ENCODE data around the gene SV2C. TPM values are rescaled to one million over a fixed set of nuclear protein-coding genes. Genes with fewer than 3 reads are reported as not detected.

The SV2C gene
- total RNA-seq, 1 donor from 2014 or later: 0.33 TPM

DNA sequence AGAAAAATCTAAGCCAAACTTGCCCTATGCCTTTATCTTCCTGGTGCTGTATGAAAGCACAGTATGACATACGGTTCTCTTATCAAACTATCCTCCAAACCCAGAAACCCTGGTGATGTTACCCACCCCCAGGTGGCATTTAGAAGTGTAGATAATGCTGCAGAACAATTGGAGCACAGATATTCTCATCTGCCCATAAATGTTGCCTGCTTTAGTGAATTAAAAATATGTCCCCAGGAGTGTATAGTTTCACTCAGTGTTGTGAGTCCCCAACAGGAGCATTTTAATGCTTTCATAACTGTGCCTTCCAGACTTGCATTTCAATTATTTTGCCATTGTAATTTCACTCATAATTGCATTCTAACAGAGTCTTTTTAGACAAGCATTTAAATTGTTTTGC is 50.8 kb downstream of the SV2C start:
- Mint-ChIP-seq H3K4me1 (no peaks in the 10 kb centered on the region), H3K36me3 (ENCODE audit: low read depth) (no peaks in the 10 kb centered on the region), H3K27me3 (ENCODE audit: low read depth) (peaks cover 21% of the 10 kb centered on the region), H3K27ac (ENCODE audit: unreplicated experiment) (no peak overlapping the region), H3K9me3 (no peaks in the 10 kb centered on the region), H3K4me3 (no peak overlapping the region)
- DNase-seq (ENCODE audit: low read depth, low spot score): no peak
- TF ChIP-seq, protein P1, sequence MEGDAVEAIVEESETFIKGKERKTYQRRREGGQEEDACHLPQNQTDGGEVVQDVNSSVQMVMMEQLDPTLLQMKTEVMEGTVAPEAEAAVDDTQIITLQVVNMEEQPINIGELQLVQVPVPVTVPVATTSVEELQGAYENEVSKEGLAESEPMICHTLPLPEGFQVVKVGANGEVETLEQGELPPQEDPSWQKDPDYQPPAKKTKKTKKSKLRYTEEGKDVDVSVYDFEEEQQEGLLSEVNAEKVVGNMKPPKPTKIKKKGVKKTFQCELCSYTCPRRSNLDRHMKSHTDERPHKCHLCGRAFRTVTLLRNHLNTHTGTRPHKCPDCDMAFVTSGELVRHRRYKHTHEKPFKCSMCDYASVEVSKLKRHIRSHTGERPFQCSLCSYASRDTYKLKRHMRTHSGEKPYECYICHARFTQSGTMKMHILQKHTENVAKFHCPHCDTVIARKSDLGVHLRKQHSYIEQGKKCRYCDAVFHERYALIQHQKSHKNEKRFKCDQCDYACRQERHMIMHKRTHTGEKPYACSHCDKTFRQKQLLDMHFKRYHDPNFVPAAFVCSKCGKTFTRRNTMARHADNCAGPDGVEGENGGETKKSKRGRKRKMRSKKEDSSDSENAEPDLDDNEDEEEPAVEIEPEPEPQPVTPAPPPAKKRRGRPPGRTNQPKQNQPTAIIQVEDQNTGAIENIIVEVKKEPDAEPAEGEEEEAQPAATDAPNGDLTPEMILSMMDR (conservative IDR thresholded peaks at IDR 0.05): no peak

DNA sequence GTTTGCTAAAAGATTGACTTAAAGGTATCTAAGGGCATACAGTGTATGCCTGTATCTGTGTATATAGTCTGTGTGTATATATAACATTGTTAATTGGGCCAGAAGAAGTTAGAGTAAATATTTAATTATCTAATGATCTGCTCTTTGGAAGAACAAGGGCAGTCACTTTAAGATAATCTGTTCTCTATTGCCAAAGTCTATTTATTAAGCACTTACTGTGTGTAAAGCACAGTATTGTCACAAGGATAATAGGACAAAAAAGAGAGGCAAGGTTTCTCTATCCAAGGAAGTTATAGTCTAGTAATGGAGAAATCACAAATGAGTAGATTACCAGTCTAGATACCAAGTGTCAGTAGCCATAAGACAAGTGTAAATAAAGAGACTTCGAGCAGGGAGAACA is 51.5 kb downstream of the SV2C start:
- DNase-seq (ENCODE audit: low read depth, low spot score): no peak
- H3K27me3 Mint-ChIP-seq (ENCODE audit: low read depth): peaks cover 21% of the 10 kb centered on the region
- TF ChIP-seq, protein P1 (conservative IDR thresholded peaks at IDR 0.05): no peak
- no peak overlapping the region for H3K27ac Mint-ChIP-seq (ENCODE audit: unreplicated experiment)
- H3K4me1 Mint-ChIP-seq: no peaks in the 10 kb centered on the region
- no peak overlapping the region for H3K4me3 Mint-ChIP-seq
- H3K36me3 Mint-ChIP-seq (ENCODE audit: low read depth): no peaks in the 10 kb centered on the region
- no peaks in the 10 kb centered on the region for H3K9me3 Mint-ChIP-seq

DNA sequence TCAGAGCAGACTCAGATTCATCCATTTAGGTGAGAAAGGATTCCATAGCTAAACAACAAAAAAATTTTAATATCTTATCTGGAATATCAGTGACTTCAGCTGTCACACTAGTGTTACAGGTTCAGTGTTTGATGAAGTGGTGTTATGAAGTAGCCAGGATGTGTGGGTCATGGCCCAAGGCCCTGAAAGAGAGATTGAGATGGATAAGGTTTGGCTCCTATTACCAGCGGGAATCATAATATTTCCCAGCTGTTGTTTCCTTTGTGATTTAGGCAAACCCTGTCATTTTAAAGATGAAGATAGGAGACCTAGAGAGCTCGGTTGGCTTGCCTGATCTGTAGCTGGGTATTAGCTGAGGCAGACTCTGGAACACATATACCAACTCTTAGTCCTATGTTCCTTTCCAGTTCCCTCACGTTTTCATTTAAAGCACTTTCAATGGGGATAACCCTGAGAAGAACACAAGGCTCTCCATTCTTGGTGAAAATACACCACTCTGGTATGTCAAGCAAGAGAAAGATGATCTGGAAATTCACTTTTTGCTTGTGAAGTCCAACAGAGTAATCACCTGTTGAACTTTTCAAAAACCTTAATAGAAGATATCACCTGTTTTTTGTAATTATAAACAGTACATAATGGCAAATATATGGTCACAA is 54.8 kb downstream of the SV2C start:
- Mint-ChIP-seq H3K36me3 (ENCODE audit: low read depth) (no peaks in the 10 kb centered on the region), H3K9me3 (no peaks in the 10 kb centered on the region), H3K4me1 (no peaks in the 10 kb centered on the region), H3K27ac (ENCODE audit: unreplicated experiment) (no peak overlapping the region), H3K27me3 (ENCODE audit: low read depth) (peaks cover 14% of the 10 kb centered on the region), H3K4me3 (no peak overlapping the region)
- DNase-seq (ENCODE audit: low read depth, low spot score): no peak
- TF ChIP-seq, protein P1 (conservative IDR thresholded peaks at IDR 0.05): no peak

DNA sequence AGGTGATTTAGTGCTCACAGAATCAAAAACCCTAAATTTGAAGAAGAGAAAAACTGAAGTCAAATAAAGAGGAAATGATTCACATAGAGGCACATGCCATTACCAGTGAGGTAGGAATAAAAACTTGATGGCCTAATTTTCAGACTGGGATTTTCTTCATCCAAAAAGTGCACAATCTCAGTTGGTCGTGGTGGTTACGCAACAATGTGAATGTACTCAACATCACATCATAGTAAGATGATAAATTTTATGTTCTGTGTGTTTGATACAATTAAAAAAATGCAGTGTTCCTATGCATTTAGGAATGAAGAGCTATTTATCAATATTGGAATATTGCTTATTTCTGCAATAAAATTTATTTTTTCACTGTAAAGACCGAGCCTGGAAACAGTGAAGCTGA is 60.7 kb downstream of the SV2C start:
- Mint-ChIP-seq H3K9me3 (no peaks in the 10 kb centered on the region), H3K4me1 (no peaks in the 10 kb centered on the region), H3K4me3 (no peak overlapping the region), H3K27ac (ENCODE audit: unreplicated experiment) (no peak overlapping the region), H3K27me3 (ENCODE audit: low read depth) (no peaks in the 10 kb centered on the region), H3K36me3 (ENCODE audit: low read depth) (no peaks in the 10 kb centered on the region)
- TF ChIP-seq, protein P1 (conservative IDR thresholded peaks at IDR 0.05): no peak
- no peak for DNase-seq (ENCODE audit: low read depth, low spot score)

DNA sequence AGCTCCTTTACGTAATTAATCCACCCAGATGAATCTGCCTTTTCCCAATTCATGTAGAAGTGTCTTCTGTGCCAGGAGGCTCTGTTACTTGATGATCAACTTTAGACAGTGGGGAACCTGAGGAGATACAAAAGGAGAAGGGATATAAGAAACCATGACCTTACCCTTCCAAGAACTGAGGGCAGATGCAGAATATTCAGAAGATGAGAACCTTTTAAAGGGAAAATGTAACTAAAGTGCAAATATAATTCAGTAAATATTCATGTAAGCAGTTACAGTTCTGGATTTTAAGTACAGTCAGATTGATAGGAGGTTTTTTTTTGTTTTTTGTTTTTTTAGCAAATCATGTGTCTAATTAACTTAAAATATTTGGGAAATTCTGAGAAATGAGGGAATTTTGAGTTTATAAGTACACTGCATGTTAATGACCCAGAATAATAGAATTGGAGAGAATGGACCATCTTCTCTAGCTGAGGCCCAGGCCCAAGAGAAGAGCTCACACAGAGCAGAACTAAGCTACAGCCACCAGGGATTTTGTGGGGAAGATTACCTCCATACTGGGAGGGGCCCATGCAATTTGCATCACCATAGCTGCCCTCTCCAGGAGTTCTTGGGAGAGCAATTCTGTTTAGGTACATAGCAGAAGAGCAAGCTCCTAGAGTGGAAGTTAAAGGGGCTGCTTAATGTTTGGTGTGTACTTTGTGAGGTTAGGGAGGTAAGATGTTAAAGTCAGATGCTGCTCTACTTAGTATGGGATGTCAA is 61.5 kb downstream of the SV2C start:
- no peak overlapping the region for H3K4me3 Mint-ChIP-seq
- TF ChIP-seq, protein P1 (conservative IDR thresholded peaks at IDR 0.05): no peak
- no peaks in the 10 kb centered on the region for H3K4me1 Mint-ChIP-seq
- DNase-seq (ENCODE audit: low read depth, low spot score): no peak
- H3K27me3 Mint-ChIP-seq (ENCODE audit: low read depth): no peaks in the 10 kb centered on the region
- H3K36me3 Mint-ChIP-seq (ENCODE audit: low read depth): no peaks in the 10 kb centered on the region
- no peak overlapping the region for H3K27ac Mint-ChIP-seq (ENCODE audit: unreplicated experiment)
- H3K9me3 Mint-ChIP-seq: no peaks in the 10 kb centered on the region
